PC-3 (cell line): ENCODE measurements around the gene RAP2B. TPM values are rescaled to one million over a fixed set of nuclear protein-coding genes. Genes with fewer than 3 reads are reported as not detected.
"Not testable (repeated sequence)": the region's sequence is repeated elsewhere in the genome, so short reads cannot be mapped to it uniquely, and the experiment has no call there.

Experiments used
- ATAC-seq: fragments of 200-7000 bp; cut with Tn5 transposase; 2 replicates; pipeline ENCODE4 v1.9.1; 2020; ENCODE audit warnings: mild to moderate bottlenecking, moderate library complexity
- BruUV-seq: library from RNA; stranded (reverse); fragments of 400-500 nt; replicated peaks from 2 replicates; lab custom pipeline; 2021; lab: Mats Ljungman, UMichigan
- CTCF ChIA-PET: fragments of 300-600 bp; sonication (Branson Sonifier 250); formaldehyde crosslinking; loops from one replicate; lab custom pipeline; 2022; ENCODE audit warnings: antibody characterized with exemption; lab: Charles Lee
- POLR2A ChIA-PET: fragments of 300-600 bp; sonication (Branson Sonifier 250); formaldehyde crosslinking; loops from one replicate; lab custom pipeline; 2022; ENCODE audit warnings: antibody characterized with exemption; ENCODE audit not compliant: unreplicated experiment; lab: Charles Lee
- DNase-seq: peaks from one replicate; pipeline ENCODE4 v3.0.0-alpha.2; 2015
- H2AFZ ChIP-seq: fragments of 300-600 bp; sonication (generic); 2 replicates; pipeline ENCODE4 v1.6.0; 2016; ENCODE audit warnings: antibody characterized with exemption, low read length
- H3F3A ChIP-seq: fragments of 300-600 bp; sonication (generic); one replicate; pipeline ENCODE4 v1.6.0; 2017; ENCODE audit warnings: antibody characterized with exemption, low read length, control low read depth, mild to moderate bottlenecking; ENCODE audit not compliant: unreplicated experiment
- H3K27ac ChIP-seq: fragments of 300-600 bp; sonication (generic); 2 replicates; pipeline ENCODE4 v1.5.1; 2016; ENCODE audit warnings: mild to moderate bottlenecking, low read length
- H3K27me3 ChIP-seq: fragments of 300-600 bp; sonication (generic); 2 replicates; pipeline ENCODE4 v1.6.1; 2016; ENCODE audit warnings: low read length, mixed read lengths
- H3K36me3 ChIP-seq: fragments of 300-600 bp; sonication (generic); 2 replicates; pipeline ENCODE4 v1.6.1; 2016; ENCODE audit warnings: low read depth, mixed run types, low read length, mixed read lengths
- H3K4me1 ChIP-seq: fragments of 300-600 bp; sonication (generic); 2 replicates; pipeline ENCODE4 v1.5.1; 2016; ENCODE audit warnings: low read length; ENCODE audit not compliant: insufficient read depth
- H3K4me2 ChIP-seq: fragments of 300-600 bp; sonication (generic); 2 replicates; pipeline ENCODE4 v1.6.0; 2016; ENCODE audit warnings: low read length
- H3K4me3 ChIP-seq: fragments of 300-600 bp; sonication (generic); 2 replicates; pipeline ENCODE4 v1.5.1; 2016; ENCODE audit warnings: mild to moderate bottlenecking, low read length, mixed read lengths
- H3K79me2 ChIP-seq: fragments of 300-600 bp; sonication (generic); 2 replicates; pipeline ENCODE4 v1.6.1; 2017; ENCODE audit warnings: low read length, mixed read lengths
- H3K9ac ChIP-seq: fragments of 300-600 bp; sonication (generic); 2 replicates; pipeline ENCODE4 v1.6.0; 2016; ENCODE audit warnings: mild to moderate bottlenecking, low read length
- H3K9me2 ChIP-seq: fragments of 300-600 bp; sonication (generic); replicated peaks from 2 replicates; pipeline ENCODE4 v1.6.1; 2016; ENCODE audit warnings: mixed run types, low read length, mixed read lengths
- H3K9me3 ChIP-seq: fragments of 300-600 bp; sonication (generic); 2 replicates; pipeline ENCODE4 v1.6.1; 2016; ENCODE audit warnings: low read length, mixed read lengths
- H4K20me1 ChIP-seq: fragments of 300-600 bp; sonication (generic); 2 replicates; pipeline ENCODE4 v1.6.1; 2016; ENCODE audit warnings: low read length, mixed read lengths
- CTCF ChIP-seq: fragments of 300-600 bp; sonication (generic); conservative IDR thresholded peaks from 2 replicates; pipeline ENCODE4 v1.5.1; 2017; ENCODE audit warnings: antibody characterized with exemption, low read depth, mild to moderate bottlenecking, low read length
- EZH2 ChIP-seq: fragments of 300-600 bp; sonication (generic); IDR thresholded peaks from one replicate; pipeline ENCODE4 v1.6.1; 2017; ENCODE audit warnings: antibody characterized with exemption, mild to moderate bottlenecking, low read length; ENCODE audit not compliant: unreplicated experiment
- EZH2phosphoT487 ChIP-seq: fragments of 300-600 bp; sonication (generic); IDR thresholded peaks from 2 replicates; pipeline ENCODE4 v1.6.1; 2018; ENCODE audit warnings: mild to moderate bottlenecking, antibody characterized with exemption, low read length, borderline replicate concordance
- intact Hi-C: fragments of 100-400 bp; cut with micrococcal nuclease; formaldehyde crosslinking; loops from 2 replicates; pipeline ENCODE4 v1.9.0; 2023
- total RNA-seq: library from RNA; depleted of rRNA; stranded (reverse); fragments of >200 nt; gene quantifications from 2 replicates; pipeline ENCODE4 v1.2.3, GENCODE V29; 2014

RAP2B gene
- total RNA-seq, 1 experiment from 2014 or later = 37.8 TPM

DNA sequence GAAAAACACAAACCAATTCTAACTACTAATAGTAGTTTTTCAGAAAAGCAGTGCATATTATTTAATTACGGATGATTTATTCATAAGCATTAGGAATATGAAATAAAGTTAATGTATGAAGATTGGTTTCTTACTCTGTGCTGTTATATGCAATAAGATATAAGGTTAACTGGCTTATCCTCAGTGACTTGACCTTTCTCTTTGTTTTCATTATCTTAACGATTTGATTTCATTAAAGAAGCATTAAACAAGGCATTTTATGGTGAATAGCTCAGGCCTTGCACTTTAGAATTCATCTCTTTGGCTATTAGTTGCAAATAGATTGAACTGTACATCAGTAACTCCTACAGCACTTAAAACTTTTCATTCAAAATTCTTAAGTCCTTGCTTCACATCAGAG is 28.9 kb downstream of the RAP2B start:
- Histone ChIP-seq H3K4me2 (no peak overlapping the region), H2AFZ (no peak overlapping the region), H4K20me1 (no peaks in the 10 kb centered on the region), H3K4me1 (peaks cover 13% of the 10 kb centered on the region), H3F3A (no peaks in the 10 kb centered on the region), H3K9ac (no peak overlapping the region), H3K79me2 (no peaks in the 10 kb centered on the region), H3K9me3 (no peaks in the 10 kb centered on the region), H3K9me2 (no peaks in the 10 kb centered on the region), H3K4me3 (no peak overlapping the region), H3K36me3 (no peaks in the 10 kb centered on the region), H3K27ac (no peak overlapping the region), H3K27me3 (no peaks in the 10 kb centered on the region)
- ChIA-PET POLR2A (interaction anchor here (0.6 kb wide), 1 partner anchor 31 kb away, joined by 4 read pairs; no protein-coding TSS in a partner anchor), CTCF (no interaction called here)
- ATAC-seq (no peak), DNase-seq (no peak)
- intact Hi-C loops = no loop called here
- TF ChIP-seq CTCF (no peak), EZH2phosphoT487 (no peak), EZH2 (no peak)
- BruUV-seq = no TSS peak

DNA sequence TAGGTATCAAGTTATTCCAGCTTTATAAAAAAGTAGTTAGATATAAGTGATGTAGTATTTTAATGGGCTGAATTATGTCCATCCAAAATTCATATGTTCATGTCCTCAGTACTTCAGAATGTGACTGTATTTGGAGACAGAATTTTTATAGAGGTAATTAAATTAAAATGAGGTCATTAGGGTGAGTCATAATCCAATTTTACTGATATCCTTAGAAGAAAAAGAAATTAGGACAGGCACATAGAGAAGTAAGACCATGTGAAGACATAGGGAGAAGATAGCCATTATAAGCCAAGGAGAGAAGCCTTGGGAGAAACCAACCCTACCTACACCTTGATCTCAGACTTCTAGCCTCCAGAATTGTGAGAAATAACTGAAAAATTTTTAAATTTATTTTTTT is 30.3 kb downstream of the RAP2B start:
- H3K27ac ChIP-seq = no peak overlapping the region
- no peaks in the 10 kb centered on the region for H3K4me1 ChIP-seq
- H3K4me2 ChIP-seq = no peak overlapping the region
- DNase-seq (peak; percentile 46), ATAC-seq (peak; percentile 74)
- H3K9ac ChIP-seq = no peak overlapping the region
- no peaks in the 10 kb centered on the region for H3K79me2 ChIP-seq
- H4K20me1 ChIP-seq = no peaks in the 10 kb centered on the region
- no peaks in the 10 kb centered on the region for H3K9me3 ChIP-seq
- no peaks in the 10 kb centered on the region for H3F3A ChIP-seq
- CTCF ChIA-PET = no interaction called here
- no peak for TF ChIP-seq CTCF
- no peak for TF ChIP-seq EZH2
- TF ChIP-seq EZH2phosphoT487 = no peak
- no peaks in the 10 kb centered on the region for H3K36me3 ChIP-seq
- H3K27me3 ChIP-seq = no peaks in the 10 kb centered on the region
- intact Hi-C loops = no loop called here
- no peak overlapping the region for H2AFZ ChIP-seq
- POLR2A ChIA-PET = no interaction called here
- no peaks in the 10 kb centered on the region for H3K9me2 ChIP-seq
- H3K4me3 ChIP-seq = no peak overlapping the region
- no TSS peak for BruUV-seq

DNA sequence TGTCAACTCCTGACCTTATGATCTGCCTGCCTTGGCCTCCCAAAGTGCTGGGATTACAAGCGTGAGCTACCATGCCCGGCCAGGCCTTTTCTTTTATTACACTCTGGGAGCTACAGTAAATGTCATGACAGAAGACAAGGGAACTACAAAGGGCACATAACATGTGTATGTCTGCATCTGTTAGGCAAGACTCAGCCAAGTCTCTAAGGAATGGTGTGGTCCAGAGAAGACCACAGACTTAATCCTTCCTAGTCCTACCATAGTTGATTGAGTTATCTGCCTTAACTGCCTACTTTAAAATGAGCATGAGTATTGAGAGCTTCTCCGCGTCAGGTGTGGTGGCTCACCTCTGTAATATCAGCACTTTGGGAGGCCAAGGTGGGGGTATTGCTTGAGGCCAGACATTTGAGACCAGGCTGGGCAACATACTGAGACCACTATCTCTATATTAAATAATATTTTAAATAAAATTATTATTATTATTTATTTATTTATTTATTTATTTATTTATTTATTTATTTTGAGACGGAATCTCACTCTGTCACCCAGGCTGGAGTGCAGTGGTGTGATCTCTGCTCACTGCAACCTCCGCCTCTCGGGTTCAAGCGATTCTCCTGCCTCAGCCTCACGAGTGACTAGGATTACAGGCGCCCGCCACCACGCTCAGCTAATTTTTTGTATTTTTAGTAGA is 31.9 kb downstream of the RAP2B start:
- POLR2A ChIA-PET, H3K4me3 ChIP-seq, H3K79me2 ChIP-seq, H3K36me3 ChIP-seq, BruUV-seq, H3F3A ChIP-seq, H3K9ac ChIP-seq, H2AFZ ChIP-seq, H3K27me3 ChIP-seq, H3K9me3 ChIP-seq, DNase-seq, H4K20me1 ChIP-seq, intact Hi-C loops, H3K4me2 ChIP-seq, H3K27ac ChIP-seq, H3K9me2 ChIP-seq, ATAC-seq, H3K4me1 ChIP-seq: not testable (repeated sequence)
- CTCF ChIA-PET = interaction anchor here (0.6 kb wide), 1 partner anchor 403 kb away, joined by 4 read pairs; no protein-coding TSS in a partner anchor
